GM12873 (cell line): ENCODE results near the gene XYLB.

Experiments used
- TF ChIP-seq, protein P1 (sequence below): IDR thresholded peaks from 2 replicates; pipeline ENCODE4 v1.5.1; 2012; ENCODE audit warnings: low read depth, mild to moderate bottlenecking, moderate library complexity, low read length, control low read depth; ENCODE audit not compliant: insufficient read depth; ENCODE audit errors: missing control alignments

The XYLB gene

DNA sequence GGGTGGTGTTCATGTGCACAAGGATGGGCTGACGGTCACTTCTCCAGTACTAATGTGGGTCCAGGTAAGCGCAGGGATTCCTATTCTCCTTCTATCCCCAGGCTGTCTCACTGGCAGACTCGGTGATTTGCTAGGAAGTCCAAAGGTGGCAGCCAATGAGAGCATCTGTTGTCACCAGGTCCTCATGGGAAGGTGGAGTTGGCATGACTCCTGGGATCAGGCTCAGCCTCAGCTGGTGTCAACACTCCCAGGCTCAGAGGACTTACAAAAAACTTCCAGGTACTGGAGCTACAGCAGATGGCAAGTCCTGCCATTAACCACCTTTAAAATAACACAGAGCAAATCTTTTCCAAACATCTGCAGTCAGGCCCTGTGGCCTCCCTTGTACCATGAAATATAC is 13.8 kb downstream of the XYLB start:
- TF ChIP-seq, protein P1, sequence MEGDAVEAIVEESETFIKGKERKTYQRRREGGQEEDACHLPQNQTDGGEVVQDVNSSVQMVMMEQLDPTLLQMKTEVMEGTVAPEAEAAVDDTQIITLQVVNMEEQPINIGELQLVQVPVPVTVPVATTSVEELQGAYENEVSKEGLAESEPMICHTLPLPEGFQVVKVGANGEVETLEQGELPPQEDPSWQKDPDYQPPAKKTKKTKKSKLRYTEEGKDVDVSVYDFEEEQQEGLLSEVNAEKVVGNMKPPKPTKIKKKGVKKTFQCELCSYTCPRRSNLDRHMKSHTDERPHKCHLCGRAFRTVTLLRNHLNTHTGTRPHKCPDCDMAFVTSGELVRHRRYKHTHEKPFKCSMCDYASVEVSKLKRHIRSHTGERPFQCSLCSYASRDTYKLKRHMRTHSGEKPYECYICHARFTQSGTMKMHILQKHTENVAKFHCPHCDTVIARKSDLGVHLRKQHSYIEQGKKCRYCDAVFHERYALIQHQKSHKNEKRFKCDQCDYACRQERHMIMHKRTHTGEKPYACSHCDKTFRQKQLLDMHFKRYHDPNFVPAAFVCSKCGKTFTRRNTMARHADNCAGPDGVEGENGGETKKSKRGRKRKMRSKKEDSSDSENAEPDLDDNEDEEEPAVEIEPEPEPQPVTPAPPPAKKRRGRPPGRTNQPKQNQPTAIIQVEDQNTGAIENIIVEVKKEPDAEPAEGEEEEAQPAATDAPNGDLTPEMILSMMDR, result no peak

DNA sequence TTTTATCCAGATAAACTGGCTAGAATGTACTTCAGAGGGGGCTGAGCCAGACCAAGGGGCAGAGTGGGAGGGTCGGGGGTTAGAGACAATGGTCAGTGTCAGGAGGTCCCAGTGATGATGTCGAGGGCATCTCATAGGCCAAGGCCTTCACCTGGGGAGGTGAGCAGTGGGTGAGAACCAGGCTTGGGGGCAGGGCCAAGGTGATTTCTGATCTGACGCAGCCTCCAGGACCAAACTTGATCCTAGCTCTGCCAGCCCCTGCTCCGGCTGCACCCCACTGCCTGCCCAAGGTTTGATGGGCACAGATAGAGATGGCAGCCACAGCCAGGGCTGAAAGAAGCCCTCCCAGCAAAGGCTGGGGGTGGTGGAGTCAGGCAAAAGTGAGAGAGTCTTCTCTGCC is 14.9 kb downstream of the XYLB start:
- TF ChIP-seq, protein P1, result no peak

DNA sequence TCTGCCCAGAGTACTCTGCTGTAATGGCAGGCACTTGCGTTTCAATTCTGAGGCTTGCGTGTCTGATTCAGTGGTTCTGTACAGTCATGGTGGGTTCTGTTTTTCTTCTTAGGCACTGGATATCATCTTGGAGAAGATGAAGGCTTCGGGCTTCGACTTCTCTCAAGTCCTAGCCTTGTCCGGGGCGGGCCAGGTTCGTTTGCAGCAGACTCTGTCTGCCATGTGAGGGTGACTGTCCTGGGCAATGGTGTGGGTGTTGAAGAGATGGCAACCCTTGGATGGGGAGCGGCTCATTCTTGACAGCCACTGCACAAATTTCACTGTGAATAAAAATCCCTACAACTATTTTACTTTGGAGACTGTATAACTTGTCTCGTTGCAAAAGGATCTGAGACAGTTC is 16.2 kb downstream of the XYLB start:
- TF ChIP-seq, protein P1, result no peak

DNA sequence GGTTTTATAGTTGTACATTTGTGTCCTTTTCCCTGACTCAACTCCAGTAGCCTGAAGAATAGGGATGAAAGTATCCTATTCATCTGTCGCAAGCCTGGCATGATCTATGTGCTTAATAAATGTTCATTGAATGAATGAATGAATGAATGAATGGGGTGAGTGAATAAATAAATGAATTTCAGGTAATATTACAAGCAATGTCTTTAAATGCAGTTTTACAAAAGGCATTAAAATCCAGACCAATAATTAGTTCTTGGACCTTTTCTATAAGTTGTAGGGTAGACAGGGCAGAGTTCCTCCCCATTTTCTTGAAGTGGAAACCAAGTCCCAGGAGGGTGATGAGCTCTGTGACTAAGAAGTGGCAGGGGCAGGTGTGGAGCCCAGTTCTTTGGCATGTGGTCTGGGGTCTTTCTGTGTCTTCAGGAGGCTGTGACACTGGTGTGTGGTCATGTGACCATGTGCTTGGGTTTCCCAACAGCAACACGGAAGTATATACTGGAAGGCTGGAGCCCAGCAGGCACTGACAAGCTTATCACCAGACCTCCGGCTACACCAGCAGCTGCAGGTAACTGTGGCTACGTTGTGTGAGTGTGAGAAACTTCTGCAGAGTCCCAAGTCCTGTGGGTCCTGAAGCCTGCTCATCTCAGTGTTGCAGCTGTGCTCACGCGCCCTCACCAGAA is 18.3 kb downstream of the XYLB start:
- TF ChIP-seq, protein P1, result no peak

DNA sequence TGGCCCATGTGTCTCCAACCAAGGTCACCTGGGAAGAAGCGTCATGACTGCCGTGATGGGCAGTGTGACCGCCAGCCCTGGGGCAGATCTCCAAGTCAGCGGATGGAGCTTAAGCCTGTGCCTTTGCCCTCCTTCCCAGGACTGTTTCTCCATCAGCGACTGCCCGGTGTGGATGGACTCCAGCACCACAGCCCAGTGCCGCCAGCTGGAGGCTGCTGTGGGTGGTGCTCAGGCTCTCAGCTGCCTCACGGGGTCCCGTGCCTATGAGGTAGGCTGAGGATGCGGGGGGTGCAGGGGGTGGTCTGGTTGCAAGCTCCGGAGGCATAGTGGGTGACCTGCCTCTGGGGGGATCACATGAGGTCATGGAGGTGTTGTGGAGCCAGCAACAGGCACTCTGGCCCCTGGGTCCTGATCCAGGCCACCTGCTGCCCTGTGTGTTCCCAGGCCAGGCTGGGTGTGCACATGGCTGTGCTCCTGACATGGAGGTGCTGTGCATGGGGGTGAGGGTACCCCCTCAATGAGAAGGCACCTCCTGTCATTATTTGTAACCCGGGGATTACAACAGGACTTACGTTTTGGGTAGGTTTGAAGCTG is 19.0 kb downstream of the XYLB start:
- TF ChIP-seq, protein P1, result no peak

DNA sequence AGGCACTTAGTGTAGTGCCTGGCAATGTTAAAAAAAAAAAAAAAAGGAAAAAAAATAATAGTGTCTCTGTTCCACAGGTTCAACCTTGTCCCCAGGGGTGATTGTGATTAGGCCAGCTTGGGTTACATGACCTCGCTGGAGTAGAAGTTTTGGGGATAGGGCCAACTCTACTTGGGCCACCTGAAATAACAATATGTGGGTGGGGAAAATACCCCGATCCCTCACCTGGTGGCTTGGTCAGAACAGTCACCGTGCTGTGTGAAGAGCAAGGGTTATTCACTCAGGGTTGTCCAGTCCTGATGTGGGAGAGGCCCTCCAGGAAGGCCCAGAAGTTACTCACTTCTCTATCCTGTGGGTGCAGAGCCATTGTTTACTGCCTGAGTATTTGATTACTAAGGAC is 19.5 kb downstream of the XYLB start:
- TF ChIP-seq, protein P1, result no peak

DNA sequence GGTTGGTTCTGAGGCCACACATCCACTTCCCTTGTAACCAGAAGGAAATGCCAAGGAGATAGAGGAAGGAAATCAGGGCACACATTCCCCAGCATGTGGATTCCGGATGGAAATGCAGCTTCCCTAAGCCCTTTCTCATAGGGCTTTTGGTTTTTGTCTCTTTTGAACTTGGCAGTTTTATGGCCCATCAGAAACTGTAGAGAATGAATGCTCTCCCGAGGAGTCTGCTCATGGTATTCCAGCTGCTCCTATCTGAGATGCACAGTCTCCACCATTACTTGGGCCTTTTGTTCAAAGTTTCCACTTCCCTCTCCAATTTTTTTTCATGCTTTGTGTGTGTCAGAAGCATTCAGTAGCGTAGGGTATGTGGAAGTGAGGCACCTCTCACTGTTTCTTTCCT is 21.2 kb downstream of the XYLB start:
- TF ChIP-seq, protein P1, result no peak
